HG02763 (cell line): ENCODE data around the gene RAPGEF6.
"Not testable (repeated sequence)": the region's sequence is repeated elsewhere in the genome, so short reads cannot be mapped to it uniquely, and the experiment has no call there.

Experiments
- ATAC-seq: cut with Tn5 transposase; IDR thresholded peaks from one replicate; pipeline ENCODE4 v1.9.1; 2021; ENCODE audit warnings: mild to moderate bottlenecking, moderate library complexity; ENCODE audit not compliant: unreplicated experiment

Gene RAPGEF6, protein sequence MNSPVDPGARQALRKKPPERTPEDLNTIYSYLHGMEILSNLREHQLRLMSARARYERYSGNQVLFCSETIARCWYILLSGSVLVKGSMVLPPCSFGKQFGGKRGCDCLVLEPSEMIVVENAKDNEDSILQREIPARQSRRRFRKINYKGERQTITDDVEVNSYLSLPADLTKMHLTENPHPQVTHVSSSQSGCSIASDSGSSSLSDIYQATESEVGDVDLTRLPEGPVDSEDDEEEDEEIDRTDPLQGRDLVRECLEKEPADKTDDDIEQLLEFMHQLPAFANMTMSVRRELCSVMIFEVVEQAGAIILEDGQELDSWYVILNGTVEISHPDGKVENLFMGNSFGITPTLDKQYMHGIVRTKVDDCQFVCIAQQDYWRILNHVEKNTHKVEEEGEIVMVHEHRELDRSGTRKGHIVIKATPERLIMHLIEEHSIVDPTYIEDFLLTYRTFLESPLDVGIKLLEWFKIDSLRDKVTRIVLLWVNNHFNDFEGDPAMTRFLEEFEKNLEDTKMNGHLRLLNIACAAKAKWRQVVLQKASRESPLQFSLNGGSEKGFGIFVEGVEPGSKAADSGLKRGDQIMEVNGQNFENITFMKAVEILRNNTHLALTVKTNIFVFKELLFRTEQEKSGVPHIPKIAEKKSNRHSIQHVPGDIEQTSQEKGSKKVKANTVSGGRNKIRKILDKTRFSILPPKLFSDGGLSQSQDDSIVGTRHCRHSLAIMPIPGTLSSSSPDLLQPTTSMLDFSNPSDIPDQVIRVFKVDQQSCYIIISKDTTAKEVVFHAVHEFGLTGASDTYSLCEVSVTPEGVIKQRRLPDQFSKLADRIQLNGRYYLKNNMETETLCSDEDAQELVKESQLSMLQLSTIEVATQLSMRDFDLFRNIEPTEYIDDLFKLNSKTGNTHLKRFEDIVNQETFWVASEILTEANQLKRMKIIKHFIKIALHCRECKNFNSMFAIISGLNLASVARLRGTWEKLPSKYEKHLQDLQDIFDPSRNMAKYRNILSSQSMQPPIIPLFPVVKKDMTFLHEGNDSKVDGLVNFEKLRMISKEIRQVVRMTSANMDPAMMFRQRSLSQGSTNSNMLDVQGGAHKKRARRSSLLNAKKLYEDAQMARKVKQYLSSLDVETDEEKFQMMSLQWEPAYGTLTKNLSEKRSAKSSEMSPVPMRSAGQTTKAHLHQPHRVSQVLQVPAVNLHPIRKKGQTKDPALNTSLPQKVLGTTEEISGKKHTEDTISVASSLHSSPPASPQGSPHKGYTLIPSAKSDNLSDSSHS (N-terminal part only)

DNA sequence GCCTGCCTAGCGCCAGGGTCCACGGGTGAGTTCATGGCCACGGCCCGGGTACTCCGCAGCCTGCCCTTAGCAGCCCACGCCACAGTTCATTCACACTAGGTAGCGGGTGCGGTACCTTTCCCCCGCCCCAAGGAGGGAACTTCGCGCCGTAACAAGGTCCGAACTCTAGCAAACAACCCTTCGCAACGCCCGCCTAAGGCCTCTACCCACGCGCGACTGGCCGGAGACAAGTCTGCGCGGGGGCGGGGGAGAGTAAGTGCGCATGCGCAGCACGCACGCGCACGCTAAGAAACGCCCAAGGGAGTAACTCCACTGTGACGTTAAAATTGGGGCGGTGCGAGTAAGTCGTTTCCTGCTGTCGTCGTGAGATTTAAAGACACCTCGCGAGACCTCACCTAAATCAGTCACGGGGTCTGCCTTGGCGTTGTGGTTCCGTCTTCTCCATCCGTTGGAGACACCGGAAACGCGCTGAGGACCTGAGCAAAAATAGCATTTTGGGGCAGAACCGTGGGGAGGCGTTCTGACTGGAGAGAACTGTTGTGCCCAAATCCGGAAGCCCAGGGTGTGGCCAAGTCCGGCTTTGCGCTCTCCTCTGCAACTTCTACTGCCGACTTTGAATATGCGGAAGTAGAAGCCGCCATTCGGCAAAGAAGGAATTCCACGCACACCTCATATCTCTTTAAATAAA, at the start of gene RAPGEF6:
Gene RAPGEF6, minus strand, starts transcription at position 234 of the 688 bp plus-strand sequence. Its CDS starts 199 bp downstream, at position 35.
- peak; percentile 89 for ATAC-seq

DNA sequence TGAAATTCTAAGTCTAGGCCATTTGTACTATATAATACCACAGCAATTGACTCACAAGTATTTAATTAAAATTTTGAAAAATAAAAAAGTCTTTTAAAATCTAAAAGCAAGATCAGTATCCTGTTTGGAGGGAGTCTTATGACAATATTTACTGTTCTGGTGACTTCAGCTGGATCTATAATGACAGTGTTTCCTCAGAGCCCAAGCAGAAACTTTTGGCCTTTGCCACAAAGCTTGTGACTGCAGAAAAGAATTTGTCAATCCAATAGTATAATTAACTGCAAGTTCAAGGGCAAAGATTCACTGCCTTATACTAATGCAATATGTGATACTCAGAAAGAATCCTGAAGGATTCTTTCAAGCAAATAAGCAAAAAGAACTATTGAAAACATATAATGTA, 49.6 kb upstream of the RAPGEF6 start:
- ATAC-seq, result no peak

DNA sequence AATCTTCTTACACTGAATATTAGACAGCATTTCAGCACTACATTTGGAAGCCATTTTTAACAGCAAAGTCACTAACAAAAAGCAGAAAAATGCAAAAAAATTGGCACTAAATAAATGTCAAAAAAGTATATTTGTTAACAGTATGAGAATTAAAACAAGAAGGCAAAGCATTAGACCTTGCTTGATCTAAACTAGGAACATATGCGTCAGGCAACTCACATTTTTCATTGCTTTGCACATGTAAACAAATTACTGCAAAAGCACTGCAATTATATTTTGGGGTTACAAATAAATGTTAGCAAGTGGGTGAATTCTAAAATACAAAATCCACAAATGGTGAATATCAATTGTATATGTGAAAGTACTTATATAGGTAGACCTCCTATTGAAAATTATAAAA, 49.0 kb upstream of the RAPGEF6 start:
- ATAC-seq, result no peak

DNA sequence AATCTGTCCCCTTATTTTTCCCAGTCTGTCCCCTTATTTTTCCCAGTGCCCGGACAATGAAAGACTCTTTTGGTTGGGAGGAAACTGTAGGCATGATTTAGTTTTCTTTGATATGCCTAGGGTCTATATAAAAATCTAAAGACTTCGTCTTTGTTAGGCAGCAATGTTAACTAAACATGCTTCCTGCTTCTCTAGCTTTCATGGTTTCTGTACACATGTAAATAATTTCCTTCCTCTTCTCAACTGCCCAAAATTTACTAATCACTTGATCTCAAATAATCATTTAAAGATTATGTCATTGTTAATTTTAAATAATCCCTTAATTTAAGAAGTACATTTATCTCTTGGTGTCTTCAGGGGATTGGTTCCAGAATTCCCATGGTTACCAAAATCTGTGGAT, 47.8 kb upstream of the RAPGEF6 start:
- no peak for ATAC-seq

DNA sequence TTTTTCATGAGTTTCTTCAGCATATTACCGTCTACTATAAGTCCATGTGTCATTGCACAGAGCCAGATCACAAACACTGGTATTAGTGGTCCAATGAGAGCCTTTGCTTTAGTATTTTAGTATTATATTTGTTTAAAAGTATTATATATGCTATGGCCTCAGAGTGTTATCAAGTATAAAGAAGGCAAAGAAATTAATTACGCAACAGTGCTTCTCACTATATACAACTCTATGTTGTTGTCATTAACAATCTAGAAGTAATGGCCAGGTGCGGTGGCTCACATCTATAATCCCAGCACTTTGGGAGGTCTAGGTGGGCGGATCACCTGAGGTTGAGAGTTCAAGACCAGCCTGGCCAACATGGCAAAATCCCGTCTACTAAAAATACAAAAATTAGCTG, 47.1 kb upstream of the RAPGEF6 start:
- ATAC-seq, result no peak

DNA sequence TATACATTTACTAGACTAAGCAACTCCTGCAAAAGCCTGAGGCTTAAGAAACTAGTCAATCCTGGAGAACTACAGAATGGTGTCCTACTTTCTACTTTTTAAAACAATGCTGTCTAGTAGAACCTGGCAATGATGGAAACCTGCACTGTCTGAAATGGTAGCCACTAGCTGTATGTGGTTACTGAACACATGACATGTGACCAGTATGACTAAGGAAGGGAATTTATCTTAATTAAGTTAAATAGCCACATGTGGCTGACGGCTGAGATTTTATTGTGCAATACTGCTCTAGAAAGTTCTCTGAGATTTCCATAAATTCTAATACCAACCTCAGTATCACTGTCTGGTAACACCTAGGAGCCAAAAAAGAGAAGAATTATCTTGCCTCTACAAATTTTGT, 44.9 kb upstream of the RAPGEF6 start:
- ATAC-seq, result no peak

DNA sequence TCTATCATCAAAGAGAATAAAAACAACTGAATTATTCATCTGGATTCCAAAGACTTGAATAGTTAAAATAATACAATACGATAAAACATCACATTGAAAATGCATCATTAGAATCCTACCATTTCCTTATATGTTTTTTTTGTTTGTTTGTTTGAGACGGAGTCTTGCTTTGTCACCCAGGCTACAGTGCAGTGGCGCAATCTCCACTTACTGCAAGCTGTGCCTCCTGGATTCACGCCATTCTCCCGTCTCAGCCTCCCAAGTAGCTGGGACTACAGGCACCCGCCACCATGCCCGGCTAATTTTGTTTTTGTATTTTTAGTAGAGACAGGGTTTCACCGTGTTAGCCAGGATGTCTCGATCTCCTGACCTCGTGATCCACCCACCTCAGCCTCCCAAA, 43.2 kb upstream of the RAPGEF6 start:
- not testable (repeated sequence) for ATAC-seq

DNA sequence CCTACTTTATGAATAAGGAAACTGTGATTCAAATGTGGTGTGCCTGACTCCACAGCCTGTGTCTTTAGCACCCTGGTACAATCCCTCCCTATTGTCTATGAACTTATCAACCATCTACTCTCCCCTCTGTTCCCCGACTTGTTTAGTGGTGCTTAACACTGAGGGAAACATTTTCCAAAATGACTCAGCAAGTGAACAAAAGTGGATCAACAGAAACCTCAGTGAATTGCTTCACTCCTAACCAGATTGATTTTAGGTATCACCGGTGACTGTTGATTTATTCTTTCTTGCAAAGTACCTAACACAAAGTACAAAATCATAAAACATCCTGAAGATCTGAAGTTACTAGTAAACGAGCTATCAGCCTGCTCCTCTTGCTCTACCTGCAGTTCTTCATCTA, 42.1 kb upstream of the RAPGEF6 start:
- no peak for ATAC-seq

DNA sequence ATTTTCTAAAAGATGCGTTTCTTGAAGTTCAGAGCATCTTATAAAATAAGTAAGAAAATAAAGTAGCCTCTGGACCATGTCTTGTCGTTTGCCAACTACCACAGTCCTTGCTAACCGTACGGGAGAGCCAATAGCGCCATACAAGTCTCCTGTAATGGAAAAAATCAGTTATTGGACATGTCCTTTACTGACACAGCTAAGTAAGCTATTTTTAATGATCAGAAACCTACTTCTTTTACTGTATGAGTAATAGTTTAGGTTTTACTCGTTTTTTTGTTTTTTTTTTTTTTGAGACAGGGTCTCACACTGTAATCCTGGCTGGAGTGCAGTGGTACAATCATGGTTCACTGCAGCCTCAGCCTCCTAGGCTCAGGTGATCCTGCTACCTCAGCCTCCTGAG, 37.7 kb upstream of the RAPGEF6 start:
- ATAC-seq, result no peak

DNA sequence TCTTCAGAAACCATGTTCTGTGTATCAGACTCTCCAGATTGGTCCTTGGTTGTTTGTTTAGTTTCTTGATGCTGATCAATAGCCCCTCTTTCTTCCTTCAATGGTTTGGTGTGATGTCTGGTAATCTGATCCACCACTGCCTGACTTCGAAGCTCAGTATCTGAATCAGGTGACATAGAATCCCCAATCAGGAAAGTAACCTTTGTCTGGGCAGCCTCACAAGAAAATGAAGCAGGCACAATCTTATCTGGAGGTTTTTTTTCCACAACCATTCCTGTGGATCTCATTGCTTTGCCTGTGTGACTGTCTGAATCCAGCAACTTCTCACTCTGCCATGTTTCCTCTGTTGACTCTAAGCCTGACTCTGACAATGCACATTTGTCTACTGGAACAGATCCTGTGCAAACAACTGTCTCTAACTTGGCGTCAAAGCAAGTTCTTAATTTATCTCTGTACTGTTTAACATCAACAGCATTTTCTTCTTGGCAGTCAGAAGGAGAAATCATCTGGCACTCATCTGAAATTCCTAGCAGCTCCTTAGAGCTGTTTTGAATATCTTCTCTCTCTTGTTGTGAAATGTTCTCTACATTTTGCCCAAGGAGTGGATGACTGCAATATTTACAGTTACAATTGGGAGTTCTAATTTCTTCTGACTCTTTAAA, 37.1 kb upstream of the RAPGEF6 start:
- no peak for ATAC-seq

DNA sequence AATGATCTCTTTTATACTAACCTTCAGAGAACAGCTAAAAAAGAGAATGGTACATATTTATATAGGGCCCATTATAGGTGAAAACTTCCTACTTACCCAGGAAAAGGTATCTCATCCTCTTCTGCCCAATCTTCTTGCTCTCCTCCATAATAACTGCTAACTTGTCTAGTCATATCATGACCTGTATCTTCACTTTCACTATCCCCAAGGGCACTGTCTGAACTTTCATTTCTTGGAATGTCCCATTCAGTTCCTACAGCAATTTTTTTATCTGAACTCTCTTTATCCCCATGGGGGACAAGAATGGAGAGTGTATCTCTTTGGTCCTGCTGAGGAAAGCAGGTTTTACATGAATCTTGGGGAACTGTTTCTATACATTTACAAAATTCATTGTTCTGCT, 36.4 kb upstream of the RAPGEF6 start:
- no peak for ATAC-seq

DNA sequence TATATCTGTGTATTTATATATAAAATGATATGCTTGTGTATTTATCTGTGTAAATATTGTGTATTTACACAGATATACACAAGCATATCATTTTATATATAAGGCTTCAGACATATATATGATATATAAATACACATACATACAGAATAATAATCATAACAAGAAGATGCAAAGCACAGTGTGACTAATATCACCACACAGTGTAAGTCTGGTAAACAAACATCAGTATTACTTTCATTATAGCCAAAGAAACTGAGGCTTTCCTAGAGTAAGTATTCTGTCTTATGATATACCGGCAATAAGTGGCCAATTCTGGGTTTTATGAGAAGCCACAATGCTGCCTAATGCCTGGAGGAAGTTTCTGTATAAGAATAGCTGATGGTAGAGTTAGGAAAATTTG, 29.9 kb upstream of the RAPGEF6 start:
- no peak for ATAC-seq

DNA sequence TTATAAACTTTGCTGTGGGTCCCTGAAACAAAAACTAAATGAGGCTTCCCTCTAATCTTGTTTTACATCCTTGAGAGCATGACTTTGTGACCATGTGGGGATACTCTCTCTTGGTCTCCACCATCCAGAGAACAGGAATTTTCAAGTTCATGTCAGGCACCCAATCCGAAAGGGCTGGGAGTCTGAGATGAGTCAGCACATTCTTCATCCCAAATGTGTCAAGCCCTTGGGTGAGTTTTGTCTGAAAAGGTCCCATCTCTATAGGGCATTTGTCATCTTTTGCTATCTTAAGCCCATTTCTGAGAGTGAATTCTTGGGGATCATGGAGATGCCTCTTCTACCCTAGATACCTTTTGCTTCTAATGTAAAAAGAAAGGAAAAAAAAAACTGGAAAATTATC, 26.9 kb upstream of the RAPGEF6 start:
- ATAC-seq, result no peak

DNA sequence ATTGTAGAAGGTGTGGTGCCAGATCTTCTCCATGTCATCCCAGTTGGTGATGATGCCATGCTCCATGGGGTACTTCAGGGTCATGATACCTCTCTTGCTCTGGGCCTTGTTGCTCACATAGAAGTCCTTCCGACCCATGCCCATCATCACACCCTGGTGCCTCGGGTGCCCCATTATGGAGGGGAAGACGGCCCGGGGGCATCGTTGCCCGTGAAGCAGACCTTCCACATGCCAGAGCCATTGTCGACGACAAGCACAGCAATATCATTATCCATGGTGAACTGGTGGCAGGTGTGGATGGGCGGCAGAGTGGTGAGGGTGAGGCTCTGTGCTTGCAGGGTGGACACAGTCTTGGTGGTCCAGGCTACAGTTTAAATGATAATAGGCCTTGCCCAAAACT, 24.8 kb upstream of the RAPGEF6 start:
- no peak for ATAC-seq

DNA sequence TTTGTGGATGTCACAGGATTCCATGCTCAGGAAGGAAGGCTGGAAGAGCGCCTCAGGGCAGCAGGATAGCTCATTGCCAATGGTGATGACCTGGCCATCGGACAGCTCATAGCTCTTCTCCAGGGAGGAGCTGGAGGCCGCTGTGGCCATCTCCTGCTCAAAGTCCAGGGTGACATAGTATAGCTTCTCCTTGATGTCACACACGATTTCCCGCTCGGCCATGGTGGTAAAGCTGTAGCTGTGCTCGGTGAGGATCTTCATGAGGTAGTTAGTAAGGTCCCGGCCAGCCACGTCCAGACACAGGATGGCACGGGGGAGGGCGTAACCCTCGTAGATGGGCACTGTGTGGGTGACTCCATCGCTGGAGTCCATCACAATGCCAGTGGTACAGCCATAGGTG, 24.3 kb upstream of the RAPGEF6 start:
- no peak for ATAC-seq

DNA sequence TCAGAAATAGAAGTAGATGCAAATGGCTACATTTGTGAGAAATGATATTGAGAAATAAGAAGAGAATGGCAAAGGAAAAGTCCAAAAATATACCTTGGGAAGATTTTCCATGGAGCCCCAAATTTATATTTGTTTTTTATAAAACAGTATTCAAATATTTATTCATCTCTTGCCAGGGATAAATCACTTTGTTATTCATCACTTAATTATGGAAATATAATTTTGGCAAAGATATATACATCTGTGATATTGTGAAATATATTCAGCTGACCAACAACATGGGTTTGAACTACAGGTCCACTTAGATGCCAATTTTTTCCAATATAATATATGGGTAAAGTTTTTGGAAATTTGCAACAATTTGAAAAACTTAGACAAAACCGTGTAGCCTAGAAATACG, 19.7 kb upstream of the RAPGEF6 start:
- no peak for ATAC-seq

DNA sequence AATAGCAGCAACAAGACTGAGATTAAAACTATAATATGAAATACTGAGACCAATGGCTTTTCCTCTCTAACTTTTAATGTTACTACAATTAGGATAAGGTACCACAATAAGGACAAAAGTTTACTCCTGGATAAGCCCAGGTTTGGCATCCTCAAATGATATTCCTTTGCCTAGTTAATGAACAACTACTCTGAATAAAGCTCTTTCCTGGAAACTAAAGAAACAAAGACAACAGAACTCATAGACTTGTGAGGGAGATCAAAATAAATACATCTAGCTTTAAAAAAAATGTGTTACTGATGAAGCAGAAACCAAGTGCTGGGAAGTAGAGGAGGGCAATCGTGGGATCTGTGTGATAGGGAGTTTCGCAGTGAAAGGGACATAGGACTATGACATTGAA, 19.3 kb upstream of the RAPGEF6 start:
- ATAC-seq, result no peak

DNA sequence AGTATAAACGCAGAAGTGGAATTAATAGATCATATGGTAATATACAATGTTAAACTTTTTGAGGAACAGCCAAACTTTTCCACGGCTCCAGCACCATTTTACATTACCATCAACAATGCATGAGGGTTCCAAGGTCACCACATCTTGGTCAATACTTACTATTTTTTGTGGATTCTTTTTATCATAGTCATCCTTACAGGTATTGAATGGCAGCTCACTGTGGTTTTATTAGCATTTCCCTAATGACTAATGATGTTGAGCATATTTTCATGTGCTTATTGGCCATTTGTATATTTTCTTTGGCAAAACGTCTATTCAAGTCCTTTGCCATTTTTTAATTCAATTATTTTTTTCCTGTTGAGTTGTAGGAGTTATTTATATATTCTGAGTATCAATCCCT, 14.1 kb upstream of the RAPGEF6 start:
- no peak for ATAC-seq

DNA sequence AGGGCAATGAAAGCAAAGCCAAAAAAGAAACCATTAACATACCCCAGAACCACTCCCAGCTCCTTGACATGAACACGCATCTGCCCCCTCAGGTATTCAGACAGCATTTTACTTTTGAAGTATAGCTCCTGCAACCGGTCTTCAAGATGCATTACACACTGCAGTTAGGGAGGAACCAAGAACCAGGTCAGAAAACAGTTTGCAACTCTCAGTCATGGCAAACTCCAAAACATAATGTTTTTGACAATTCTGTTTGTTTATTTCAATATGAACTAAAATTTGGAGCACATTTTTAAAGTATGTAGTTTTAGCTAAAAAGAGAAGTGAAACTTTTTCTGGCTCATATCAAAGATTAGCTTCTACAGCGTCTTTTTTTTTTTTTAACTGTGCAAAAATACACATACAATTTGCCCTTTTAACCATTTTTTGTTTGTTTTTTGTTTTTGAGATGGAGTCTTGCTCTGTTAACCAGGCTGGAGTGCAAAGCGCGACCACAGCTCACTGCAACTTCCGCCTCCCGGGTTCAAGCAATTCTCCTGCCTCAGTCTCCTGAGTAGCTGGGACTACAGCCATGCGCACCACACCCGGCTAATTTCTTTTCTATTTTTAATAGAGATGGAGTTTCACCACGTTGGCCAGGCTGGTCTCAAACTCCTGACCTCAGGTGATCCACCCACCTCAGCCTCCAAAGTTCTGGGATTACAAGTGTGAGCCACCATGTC, 12.2 kb upstream of the RAPGEF6 start:
- ATAC-seq, result peak; percentile 61

DNA sequence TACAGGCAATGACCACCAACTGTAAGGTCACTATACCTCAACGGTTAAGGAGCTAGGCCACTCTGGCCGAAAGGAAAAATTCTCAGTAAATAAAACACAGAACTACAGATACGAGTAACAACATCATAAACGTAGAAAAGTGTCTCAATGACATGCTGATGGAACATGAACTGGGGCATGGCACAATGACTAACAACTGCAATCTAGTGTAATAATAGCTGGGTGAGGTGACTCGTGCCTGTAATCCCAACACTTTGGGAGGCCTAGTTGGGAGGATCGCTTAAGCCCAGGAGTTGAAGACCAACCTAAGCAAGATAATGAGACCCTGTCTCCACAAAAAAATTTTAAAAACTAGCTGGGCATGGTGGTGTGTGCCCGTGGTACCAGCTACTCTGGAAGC, 9.8 kb upstream of the RAPGEF6 start:
- no peak for ATAC-seq
